ENCODE results near the gene LLGL1. TPM values are rescaled to one million over a fixed set of nuclear protein-coding genes. Genes with fewer than 3 reads are reported as not detected.

LLGL1 gene
- total RNA-seq = 10 to 100 TPM; 23.8 to 24.8 TPM

DNA sequence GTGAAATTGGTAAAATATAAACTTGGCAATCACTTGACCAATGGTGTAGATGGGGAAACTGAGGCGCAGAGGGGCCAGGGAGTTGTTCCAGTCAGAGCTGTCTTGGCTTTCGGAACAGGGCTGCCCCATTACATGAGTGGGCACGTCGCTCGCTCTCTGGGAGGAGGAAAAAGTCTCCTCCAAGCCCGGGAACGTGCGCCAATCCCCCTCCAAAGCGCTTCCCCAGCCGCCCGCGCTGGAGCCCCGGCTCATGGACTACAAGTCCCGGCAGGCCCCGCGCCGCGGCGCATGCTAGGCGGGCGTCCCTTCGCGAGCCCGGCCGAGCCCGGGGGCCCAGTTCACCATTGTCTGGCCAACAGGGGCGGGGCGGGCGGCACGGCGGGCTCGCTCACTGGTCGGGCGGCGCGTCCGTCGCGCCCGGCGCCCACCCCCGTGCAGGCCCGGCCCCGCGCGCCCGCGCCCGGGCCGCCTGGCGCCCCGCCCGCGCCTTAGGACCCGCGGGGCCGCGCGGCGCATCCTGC lies at the start of gene LLGL1:
LLGL1 (plus strand) TSS at position 515 of the 521 bp plus-strand sequence. CDS start 48 bp downstream, outside the sequence.
- ATAC-seq = peak; percentile 99
- CTCF ChIA-PET = interaction anchor here (1.1 kb wide), 1 partner anchor 22 kb away, joined by 3 read pairs; no protein-coding TSS in a partner anchor
- Mint-ChIP-seq H3K36me3 (peaks cover 2% of the 10 kb centered on the region), H3K27ac (peak within 1 kb of the TSS; percentile 87), H3K4me1 (peaks cover 25% of the 10 kb centered on the region), H3K27me3 (no peaks in the 10 kb centered on the region), H3K4me3 (peak within 1 kb of the TSS; percentile 95), H3K9me3 (ENCODE audit: low read depth) (no peaks in the 10 kb centered on the region)
- DNase-seq = peak; percentile 97

DNA sequence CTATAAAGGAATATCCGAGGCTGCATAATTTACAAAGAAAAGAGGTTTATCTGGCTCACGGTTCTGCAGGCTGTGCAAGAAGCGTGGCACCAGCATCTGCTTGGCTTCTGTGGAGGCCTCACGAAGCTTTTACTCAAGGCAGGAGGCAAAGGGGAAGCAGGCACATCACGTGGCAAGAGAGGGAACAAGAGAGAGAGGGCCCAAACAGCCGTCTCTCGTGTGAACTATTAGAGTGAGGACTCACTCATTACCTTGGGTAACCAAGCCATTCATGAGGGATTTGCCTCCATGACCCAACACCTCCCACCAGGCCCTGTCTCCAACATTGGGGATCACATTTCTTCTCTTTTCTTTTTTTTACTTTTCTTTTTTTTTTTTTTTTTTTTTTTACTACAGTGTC lies 49.3 kb upstream of the LLGL1 start:
- Mint-ChIP-seq H3K27me3 (no peaks in the 10 kb centered on the region), H3K4me3 (no peak overlapping the region), H3K36me3 (no peaks in the 10 kb centered on the region), H3K27ac (no peak overlapping the region), H3K9me3 (ENCODE audit: low read depth) (no peaks in the 10 kb centered on the region), H3K4me1 (peaks cover 10% of the 10 kb centered on the region)
- CTCF ChIA-PET = no interaction called here
- DNase-seq (no peak), ATAC-seq (no peak)

DNA sequence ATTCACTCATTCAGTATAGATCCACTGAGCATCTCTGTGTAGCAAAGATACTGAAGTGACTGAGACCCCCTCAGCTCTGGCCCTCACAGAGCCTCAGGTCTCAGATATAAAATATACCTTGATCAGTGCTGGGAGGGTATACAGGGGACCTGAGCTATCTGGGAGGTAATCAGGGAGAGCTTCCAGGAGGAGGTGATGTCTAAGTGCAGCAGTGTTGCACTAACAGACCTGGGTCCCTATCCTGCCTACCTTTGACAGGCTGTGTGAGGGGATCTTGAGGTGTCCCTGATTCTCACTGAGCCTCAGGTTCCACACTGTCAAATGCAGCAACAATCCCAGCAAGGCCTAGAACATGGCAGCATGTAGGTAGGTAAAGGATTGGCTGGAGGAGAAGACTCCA lies 48.3 kb upstream of the LLGL1 start:
- H3K4me1 Mint-ChIP-seq = peaks cover 19% of the 10 kb centered on the region

DNA sequence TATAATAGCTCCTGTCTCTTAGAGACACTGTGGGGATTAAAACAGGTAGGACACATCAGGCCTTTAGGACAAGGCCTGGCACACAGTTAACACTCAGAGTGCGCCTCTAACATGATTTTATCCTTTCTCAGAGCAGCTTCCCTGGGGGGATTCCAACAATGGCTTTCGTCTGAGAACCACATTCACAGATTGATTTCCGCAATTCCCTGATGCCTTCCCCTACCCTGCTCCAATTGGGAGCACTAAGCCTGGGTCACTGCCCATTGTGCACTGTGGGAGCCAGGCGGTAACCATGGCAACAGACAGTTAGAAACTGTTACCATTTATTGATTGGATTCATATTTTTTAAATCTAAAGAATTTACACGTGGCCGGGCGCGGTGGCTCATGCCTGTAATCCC lies 47.7 kb upstream of the LLGL1 start:
- Mint-ChIP-seq H3K4me3 (no peak overlapping the region), H3K36me3 (no peaks in the 10 kb centered on the region), H3K27ac (no peak overlapping the region), H3K27me3 (no peaks in the 10 kb centered on the region), H3K4me1 (peaks cover 21% of the 10 kb centered on the region), H3K9me3 (ENCODE audit: low read depth) (no peaks in the 10 kb centered on the region)
- CTCF ChIA-PET = no interaction called here
- no peak for ATAC-seq
- no peak for DNase-seq

More for the DNA sequence above, 48.3 kb upstream of the LLGL1 start:
- no peaks in the 10 kb centered on the region for H3K9me3 Mint-ChIP-seq (ENCODE audit: low read depth)
- DNase-seq = no peak
- CTCF ChIA-PET = no interaction called here
- H3K4me3 Mint-ChIP-seq = no peak overlapping the region
- no peaks in the 10 kb centered on the region for H3K36me3 Mint-ChIP-seq
- no peaks in the 10 kb centered on the region for H3K27me3 Mint-ChIP-seq
- no peak for ATAC-seq
- H3K27ac Mint-ChIP-seq = peak overlapping the region; percentile 40

DNA sequence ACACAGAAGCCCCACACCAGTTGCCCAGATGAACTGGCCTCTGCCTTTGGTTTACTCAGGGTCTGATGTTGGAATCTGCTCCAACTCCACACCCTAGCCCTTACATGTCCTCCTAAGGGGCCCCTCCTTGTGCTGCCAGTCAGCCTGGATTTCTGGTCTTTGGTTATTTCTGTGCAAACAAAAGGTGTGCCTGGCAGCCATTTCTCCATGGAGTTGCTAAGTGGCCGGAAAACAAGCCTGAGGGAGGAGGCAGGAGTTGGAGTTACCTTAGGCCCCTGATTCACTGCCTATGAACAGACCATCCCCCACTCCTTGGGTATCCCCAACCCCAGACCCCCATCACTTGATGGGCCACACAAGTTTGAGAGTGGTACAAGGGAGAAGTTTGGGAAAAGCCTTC lies 46.2 kb upstream of the LLGL1 start:
- no peaks in the 10 kb centered on the region for H3K9me3 Mint-ChIP-seq (ENCODE audit: low read depth)
- ATAC-seq = no peak
- no peaks in the 10 kb centered on the region for H3K27me3 Mint-ChIP-seq
- no peak for DNase-seq
- no peak overlapping the region for H3K27ac Mint-ChIP-seq
- H3K4me1 Mint-ChIP-seq = peaks cover 17% of the 10 kb centered on the region
- CTCF ChIA-PET = no interaction called here
- no peaks in the 10 kb centered on the region for H3K36me3 Mint-ChIP-seq
- no peak overlapping the region for H3K4me3 Mint-ChIP-seq

DNA sequence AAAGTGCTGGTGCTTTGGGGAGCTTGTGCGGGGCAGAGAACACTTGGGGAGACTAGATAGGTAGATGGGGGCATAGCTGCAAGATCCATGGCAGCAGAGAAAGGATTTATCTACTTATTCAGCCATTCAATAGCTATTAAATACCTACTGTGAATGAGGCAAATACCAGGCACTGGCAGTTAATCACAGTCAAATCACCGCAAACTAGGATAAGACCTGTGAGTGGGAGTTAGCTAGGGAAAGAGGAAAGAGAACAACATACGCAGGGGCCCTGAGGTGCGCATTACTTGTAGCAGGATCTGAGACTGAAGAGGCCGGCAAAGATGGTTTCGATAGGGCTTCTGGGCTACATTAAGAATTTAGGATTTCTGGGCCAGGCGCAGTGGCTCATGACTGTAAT lies 45.6 kb upstream of the LLGL1 start:
- DNase-seq (no peak), ATAC-seq (no peak)
- H3K4me3 Mint-ChIP-seq = no peak overlapping the region
- no peaks in the 10 kb centered on the region for H3K27me3 Mint-ChIP-seq
- H3K36me3 Mint-ChIP-seq = peaks cover 5% of the 10 kb centered on the region
- H3K27ac Mint-ChIP-seq = no peak overlapping the region
- CTCF ChIA-PET = interaction anchor here (0.7 kb wide), 1 partner anchor 10 kb away, joined by 3 read pairs; no protein-coding TSS in a partner anchor
- peaks cover 17% of the 10 kb centered on the region for H3K4me1 Mint-ChIP-seq
- H3K9me3 Mint-ChIP-seq (ENCODE audit: low read depth) = no peaks in the 10 kb centered on the region

DNA sequence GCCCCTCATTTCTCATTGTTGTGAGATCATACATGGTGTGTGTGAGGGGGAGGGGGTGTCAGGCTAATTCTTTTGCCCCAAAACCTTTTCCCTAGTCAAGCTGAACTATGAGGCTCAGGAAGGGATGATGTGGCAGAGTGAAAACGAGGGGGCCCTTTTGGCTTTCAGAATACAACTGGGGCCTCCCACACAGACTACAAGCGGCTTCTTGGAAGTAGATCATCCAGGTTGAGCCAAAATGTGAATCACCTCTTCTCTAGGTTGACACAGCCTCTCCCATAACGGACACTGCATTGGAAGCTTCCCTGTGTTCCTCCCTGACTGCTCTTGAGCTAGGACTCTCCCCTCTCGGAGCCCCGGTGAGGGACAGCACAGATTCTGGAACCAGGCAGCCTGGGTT lies 44.1 kb upstream of the LLGL1 start:
- ATAC-seq (no peak), DNase-seq (no peak)
- Mint-ChIP-seq H3K36me3 (peaks cover 21% of the 10 kb centered on the region), H3K4me3 (peak overlapping the region; percentile 90), H3K27me3 (no peaks in the 10 kb centered on the region), H3K9me3 (ENCODE audit: low read depth) (no peaks in the 10 kb centered on the region), H3K27ac (peak overlapping the region; percentile 97), H3K4me1 (peaks cover 25% of the 10 kb centered on the region)
- CTCF ChIA-PET = interaction anchor here (1.0 kb wide), 1 partner anchor 23 kb away, joined by 3 read pairs; no protein-coding TSS in a partner anchor

DNA sequence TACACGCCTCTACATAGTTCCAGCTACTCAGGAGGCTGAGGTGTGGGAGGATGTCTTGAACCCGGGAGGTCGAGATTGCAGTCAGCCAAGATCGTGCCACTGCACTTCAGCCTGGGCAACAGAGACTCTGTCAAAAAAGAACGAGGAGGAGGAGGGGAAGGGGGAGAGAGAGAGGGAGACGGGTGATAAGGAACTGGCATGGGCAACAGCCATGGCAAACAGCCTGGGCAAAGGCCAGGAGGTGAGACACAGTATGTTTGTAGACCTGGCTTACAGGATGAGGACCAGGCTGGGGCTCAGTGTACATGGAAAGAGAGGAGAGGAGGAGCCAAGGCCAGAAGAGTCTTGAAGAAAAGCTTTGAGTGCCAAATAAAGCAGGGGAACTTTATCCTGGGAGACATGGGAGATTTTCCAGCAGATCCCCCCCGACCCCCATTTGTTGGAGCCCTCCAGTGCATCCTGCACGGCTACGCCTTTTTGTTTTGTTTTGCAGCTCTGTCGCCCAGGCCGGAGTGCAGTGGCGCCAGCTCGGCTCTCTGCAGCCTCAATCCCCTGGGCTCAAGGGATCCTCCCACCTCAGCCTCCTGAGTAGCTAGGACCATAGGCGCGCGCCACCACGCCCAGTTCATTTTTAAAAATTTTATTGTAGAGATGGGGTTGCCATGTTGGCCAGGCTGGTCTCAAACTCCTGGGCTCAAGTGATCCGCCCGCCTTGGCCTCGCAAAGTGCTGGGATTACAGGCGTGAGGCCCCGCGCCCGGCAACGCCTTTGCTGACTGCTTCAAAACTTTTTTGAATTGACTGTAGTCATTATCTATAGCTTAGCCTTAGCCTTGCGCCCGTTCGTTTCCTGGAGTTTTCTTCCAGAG lies 43.1 kb upstream of the LLGL1 start:
- DNase-seq = peak; percentile 43
- H3K4me1 Mint-ChIP-seq = peaks cover 35% of the 10 kb centered on the region
- H3K27ac Mint-ChIP-seq = peak overlapping the region; percentile 97

DNA sequence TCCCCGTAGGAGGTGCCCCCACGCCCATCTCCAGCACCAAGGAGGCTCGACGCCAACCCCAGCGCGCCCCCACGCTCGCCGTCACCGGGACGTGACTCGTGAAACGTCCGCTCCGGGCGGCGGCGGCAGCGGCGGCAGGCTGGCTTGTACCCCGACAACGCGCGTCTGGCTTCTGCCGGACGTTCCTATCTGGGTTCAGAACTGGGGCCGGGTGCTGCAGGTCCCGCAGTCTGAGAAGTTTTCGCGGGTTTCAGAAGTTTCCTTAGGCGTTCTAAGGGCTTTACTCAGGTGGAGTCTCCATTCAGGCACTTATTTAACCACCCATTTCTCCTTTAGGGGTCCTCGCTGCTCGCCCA lies 42.5 kb upstream of the LLGL1 start:
- peaks cover 36% of the 10 kb centered on the region for H3K36me3 Mint-ChIP-seq
- peak; percentile 90 for DNase-seq
- ATAC-seq = peak; percentile 51
- H3K4me1 Mint-ChIP-seq = peaks cover 41% of the 10 kb centered on the region
- H3K27me3 Mint-ChIP-seq = no peaks in the 10 kb centered on the region
- no peaks in the 10 kb centered on the region for H3K9me3 Mint-ChIP-seq (ENCODE audit: low read depth)
- peak overlapping the region; percentile 97 for H3K27ac Mint-ChIP-seq
- CTCF ChIA-PET = interaction anchor here (0.9 to 2.8 kb wide), 7 partner anchors 9 to 1003 kb away, joined by 3 to 8 read pairs (median 4); no protein-coding TSS in a partner anchor
- peak overlapping the region; percentile 90 for H3K4me3 Mint-ChIP-seq

More for the DNA sequence above, 43.1 kb upstream of the LLGL1 start:
- Mint-ChIP-seq H3K36me3 (peaks cover 29% of the 10 kb centered on the region), H3K9me3 (ENCODE audit: low read depth) (no peaks in the 10 kb centered on the region), H3K4me3 (peak overlapping the region; percentile 90), H3K27me3 (no peaks in the 10 kb centered on the region)
- ATAC-seq = no peak
- CTCF ChIA-PET = interaction anchor here (0.9 to 2.8 kb wide), 7 partner anchors 10 to 42 kb away, joined by 3 to 8 read pairs (median 4); no protein-coding TSS in a partner anchor

DNA sequence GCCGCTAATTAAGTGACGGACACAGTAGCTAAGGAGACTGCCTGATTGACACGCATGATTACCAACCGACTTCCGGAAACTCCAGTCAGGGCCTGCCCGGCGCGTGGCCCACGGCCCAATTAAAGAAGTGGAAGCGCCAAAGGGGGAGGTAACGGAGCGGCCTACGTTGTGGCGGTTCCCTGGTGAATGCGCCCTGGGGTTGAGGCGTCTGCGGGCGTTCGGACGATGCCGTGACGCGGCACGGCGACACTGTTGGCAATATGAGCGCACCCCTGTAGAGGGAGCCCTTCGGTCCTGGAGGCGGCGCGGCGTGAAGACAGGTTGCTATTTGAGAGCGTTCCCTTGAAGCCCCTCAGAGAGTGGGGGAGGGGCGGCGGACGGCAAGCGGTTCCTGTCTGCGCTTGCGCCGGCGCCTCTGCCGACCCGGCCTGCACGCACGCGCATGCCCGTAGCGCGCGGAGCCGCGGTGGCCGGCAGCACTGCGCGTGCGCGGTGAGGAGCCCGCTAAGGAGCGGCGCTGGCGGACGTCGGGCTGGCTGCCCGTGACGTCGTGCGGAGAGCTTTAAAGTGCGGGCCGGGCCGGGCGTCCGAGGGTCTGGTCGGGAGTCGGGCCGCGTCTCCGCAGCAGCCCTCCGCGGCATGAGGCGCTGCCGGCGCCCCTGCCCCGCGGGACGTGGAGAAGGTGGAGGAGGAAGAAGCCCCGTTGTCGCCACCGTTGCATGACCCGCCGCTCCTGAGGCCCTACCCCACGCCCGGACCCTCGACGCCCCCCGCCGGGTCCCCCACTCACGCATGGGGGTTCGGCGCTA lies 41.9 kb upstream of the LLGL1 start, which contains the start of gene ALKBH5:
ALKBH5 (plus strand) TSS at position 495 of the 809 bp plus-strand sequence. CDS start 416 bp downstream, outside the sequence.
- Mint-ChIP-seq H3K27me3 (no peaks in the 10 kb centered on the region), H3K27ac (peak within 1 kb of the TSS; percentile 97), H3K9me3 (ENCODE audit: low read depth) (no peaks in the 10 kb centered on the region), H3K36me3 (peaks cover 41% of the 10 kb centered on the region), H3K4me3 (peak within 1 kb of the TSS; percentile 90), H3K4me1 (peaks cover 47% of the 10 kb centered on the region)
- CTCF ChIA-PET = interaction anchor here (0.9 to 2.8 kb wide), 6 partner anchors 8 to 1004 kb away, joined by 3 to 8 read pairs (median 4); no protein-coding TSS in a partner anchor
- ATAC-seq (peak; percentile 87), DNase-seq (peak; percentile 99)

DNA sequence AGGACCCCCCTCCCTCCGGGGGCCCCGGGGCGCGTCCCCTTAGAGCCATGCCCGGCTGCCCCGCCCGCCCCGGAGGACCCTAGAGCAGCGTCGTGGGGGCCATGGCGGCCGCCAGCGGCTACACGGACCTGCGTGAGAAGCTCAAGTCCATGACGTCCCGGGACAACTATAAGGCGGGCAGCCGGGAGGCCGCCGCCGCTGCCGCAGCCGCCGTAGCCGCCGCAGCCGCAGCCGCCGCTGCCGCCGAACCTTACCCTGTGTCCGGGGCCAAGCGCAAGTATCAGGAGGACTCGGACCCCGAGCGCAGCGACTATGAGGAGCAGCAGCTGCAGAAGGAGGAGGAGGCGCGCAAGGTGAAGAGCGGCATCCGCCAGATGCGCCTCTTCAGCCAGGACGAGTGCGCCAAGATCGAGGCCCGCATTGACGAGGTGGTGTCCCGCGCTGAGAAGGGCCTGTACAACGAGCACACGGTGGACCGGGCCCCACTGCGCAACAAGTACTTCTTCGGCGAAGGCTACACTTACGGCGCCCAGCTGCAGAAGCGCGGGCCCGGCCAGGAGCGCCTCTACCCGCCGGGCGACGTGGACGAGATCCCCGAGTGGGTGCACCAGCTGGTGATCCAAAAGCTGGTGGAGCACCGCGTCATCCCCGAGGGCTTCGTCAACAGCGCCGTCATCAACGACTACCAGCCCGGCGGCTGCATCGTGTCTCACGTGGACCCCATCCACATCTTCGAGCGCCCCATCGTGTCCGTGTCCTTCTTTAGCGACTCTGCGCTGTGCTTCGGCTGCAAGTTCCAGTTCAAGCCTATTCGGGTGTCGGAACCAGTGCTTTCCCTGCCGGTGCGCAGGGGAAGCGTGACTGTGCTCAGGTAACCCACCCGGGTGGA lies 41.0 kb upstream of the LLGL1 start:
- peak overlapping the region; percentile 90 for H3K4me3 Mint-ChIP-seq
- peak; percentile 8 for ATAC-seq
- peak; percentile 85 for DNase-seq
- no peaks in the 10 kb centered on the region for H3K27me3 Mint-ChIP-seq
- peaks cover 44% of the 10 kb centered on the region for H3K36me3 Mint-ChIP-seq
- CTCF ChIA-PET = interaction anchor here (0.9 to 2.8 kb wide), 4 partner anchors 9 to 31 kb away, joined by 3 to 8 read pairs (median 4); no protein-coding TSS in a partner anchor
- peaks cover 50% of the 10 kb centered on the region for H3K4me1 Mint-ChIP-seq
- H3K27ac Mint-ChIP-seq = peak overlapping the region; percentile 97
- no peaks in the 10 kb centered on the region for H3K9me3 Mint-ChIP-seq (ENCODE audit: low read depth)

DNA sequence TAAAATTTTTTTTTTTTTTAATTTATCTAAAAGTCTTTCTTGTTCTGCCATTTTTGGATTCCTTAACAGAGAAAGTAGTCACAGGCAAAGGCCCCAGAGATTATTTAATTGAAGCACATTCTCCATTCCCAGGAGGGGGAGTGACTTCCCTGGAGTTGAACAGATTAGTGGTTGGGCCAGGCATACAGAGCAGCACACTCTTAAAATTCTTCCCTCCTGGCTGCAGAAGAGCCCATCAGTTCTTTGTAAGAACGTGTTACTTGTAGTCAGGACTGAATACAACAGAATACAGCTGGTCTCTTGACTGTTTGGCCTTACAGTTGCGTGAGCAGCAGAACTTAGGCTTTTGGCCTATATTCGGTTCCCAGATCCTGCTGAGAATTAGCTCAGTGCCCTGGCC lies 40.0 kb upstream of the LLGL1 start:
- ATAC-seq (no peak), DNase-seq (no peak)
- H3K9me3 Mint-ChIP-seq (ENCODE audit: low read depth) = no peaks in the 10 kb centered on the region
- peak overlapping the region; percentile 97 for H3K27ac Mint-ChIP-seq
- H3K4me1 Mint-ChIP-seq = peaks cover 56% of the 10 kb centered on the region
- peak overlapping the region; percentile 90 for H3K4me3 Mint-ChIP-seq
- no peaks in the 10 kb centered on the region for H3K27me3 Mint-ChIP-seq
- H3K36me3 Mint-ChIP-seq = peaks cover 51% of the 10 kb centered on the region
- CTCF ChIA-PET = interaction anchor here (1.6 kb wide), 1 partner anchor 44 kb away, joined by 7 read pairs; no protein-coding TSS in a partner anchor
